LNCAP (cell line): ENCODE measurements around the gene IRF6.

Source experiments
- CTCF ChIP-seq: fragments of 450-650 bp; IDR thresholded peaks from 2 replicates; pipeline ENCODE4 v1.5.1; 2017; ENCODE audit warnings: mild to moderate bottlenecking

IRF6 gene

GRCh38 chr1:209805875-209806760, at the start of gene IRF6:
Gene IRF6 (minus strand): TSS chr1:209806142. CDS start chr1:209801413, 4,729 bp downstream.
- no peak for TF ChIP-seq CTCF

- no peak for TF ChIP-seq CTCF
Observed at GRCh38 chr1:209855623-209856022, 49.7 kb upstream of the IRF6 start.

- no peak for TF ChIP-seq CTCF
Observed at GRCh38 chr1:209855006-209855405, 49.1 kb upstream of the IRF6 start.

- TF ChIP-seq CTCF = no peak
Observed at GRCh38 chr1:209854196-209854595, 48.3 kb upstream of the IRF6 start.

GRCh38 chr1:209853676-209854075, 47.7 kb upstream of the IRF6 start:
- TF ChIP-seq CTCF = no peak

- TF ChIP-seq CTCF = peak; percentile 92
Observed at GRCh38 chr1:209850342-209850979, 44.5 kb upstream of the IRF6 start.

GRCh38 chr1:209849388-209849787, 43.4 kb upstream of the IRF6 start:
- TF ChIP-seq CTCF = no peak
